Colon (tissue), 2 donors: Measurements from ENCODE around the gene SAMD10.
"Not testable (repeated sequence)": the region's sequence is repeated elsewhere in the genome, so short reads cannot be mapped to it uniquely, and the experiment has no call there.

Experiments
- FAIRE-seq: peaks from 2 replicates; lab custom pipeline; 2012; peaks lifted over from hg19 to GRCh38; lab: Jason Lieb, UNC
- donor health status: control.
- donor health status: control.

The SAMD10 gene

DNA sequence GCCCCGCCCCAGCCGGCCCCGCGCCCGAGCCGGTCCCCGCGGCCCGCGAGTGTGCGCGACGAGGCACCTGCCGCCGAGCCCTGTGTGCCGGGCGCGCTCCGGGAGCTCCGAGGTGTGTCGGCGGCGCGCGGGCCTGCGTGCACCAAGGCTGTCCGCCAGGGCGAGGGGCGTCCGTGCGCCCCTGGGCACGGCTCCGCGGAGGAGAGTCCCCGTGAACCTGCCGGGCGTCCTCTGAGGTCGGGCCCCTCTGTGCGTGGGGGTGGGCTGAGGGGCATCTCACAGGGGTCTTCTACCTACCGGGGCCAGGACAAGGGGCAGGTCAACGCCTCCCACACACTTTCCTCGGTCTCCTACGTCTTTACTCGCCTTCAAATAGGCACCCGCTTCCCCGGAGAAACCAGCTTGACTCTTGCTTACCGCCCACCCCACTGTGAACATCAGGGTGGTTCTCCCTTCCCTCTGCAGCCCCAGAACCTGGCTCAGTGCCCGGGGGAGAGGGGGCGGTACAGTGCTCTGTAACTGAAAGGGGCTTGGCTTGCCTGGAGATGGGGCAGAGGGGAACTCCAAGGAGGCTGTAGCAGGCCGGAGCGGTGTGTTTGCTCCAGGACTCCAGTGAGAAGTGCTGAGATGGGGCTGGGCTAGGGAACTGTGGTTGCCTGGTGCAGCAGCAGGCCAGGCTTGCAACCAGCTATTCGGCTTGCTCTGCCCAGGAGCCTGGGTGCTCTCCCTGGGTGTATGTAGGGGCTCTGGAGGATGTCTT is at the start of gene SAMD10:
Gene SAMD10 (minus strand): TSS at position 86 of the 760 bp plus-strand sequence. CDS start 175 bp downstream, outside the sequence.
- no peak for FAIRE-seq

DNA sequence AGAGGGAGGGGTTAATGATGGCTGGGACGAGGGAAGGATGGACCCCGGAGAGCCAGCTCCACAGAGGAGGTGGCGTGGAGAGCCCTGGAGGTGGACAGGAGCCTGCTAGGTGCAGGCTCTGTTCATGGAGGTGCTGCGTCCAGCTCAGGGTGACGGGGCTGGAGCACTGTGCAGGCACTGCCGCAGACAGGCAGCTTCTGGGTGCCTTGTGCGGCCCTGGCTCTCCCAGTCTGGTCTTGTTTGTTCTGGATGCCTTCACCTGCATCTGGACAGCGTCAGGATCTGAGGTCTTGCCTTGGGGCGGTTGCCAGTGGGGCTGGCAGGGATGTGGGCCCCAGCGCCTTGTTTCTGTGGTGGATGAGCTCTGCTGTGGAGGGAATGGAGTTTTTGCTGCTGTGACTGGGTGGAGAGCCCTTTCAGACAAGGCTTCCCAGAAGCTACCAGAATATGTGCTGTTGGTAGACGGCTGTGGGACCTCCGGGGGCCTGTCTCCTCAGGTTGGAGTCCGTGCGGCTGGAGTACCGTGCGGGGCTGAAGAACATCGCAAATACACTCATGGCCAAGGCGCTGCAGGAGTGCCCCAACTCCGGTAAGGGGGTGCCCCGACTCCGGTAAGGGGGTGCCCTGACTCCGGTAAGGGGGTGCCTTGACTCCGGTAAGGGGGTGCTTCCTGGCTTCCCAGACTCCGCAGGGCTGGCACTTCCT is 48.7 kb upstream of the SAMD10 start:
- no peak for FAIRE-seq

DNA sequence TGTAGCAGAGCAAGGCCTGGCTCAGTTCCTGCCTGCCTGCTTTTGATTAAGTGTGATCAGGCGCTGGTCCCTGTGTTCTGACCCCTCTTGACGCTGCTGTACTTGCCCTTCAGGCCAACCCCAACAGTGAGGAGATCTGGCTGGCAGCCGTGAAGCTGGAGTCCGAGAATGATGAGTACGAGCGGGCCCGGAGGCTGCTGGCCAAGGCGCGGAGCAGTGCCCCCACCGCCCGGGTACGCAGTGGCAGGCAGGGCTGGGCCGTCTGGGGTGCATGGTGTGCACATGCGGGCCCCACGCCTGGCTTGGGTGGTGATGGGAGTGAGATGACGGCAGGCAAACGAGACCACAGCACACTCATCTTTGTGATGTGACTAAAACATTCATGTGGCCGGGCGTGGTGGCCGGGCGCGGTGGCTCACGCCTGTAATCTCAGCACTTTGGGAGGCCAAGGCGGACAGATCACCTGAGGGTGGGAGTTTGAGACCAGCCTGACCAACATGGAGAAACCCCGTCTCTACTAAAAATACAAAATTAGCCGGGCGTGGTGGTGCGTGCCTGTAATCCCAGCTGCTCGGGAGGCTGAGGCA is 46.5 kb upstream of the SAMD10 start:
- FAIRE-seq: no peak

DNA sequence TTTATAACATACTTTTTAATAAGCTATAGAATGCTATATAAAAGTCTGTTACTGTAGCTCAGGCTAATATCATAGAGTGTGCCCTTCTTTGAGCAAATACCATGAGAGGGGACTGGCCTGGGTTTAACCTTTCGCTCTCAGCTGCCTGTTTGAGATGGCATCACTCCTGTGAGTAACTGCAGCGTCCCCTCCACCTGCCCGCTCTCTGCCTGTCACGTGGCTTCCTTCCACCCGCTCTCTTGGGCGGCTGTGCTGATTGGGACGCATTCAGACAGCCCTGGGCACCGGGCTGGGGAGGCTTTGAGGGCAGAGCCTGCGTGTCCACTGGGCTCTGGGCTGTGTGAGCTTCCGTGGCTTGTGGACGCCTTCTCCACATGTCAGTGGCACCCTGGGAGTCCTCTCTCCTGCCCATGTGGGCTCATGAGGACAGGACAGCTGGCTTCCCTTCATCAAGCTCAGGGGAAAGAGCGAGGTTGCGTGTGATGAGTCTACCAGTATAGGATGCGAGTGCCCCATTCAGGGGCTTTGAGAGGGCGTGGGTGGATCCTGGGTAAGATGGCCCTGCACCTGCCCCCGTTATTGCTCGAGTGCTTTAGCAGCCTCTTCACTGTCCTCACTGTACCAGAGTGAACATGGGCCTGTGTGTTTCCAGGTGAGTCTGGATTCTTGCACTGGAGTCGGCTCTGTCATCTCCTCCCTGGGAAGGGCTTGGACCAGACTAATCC is 45.8 kb upstream of the SAMD10 start:
- FAIRE-seq: no peak

DNA sequence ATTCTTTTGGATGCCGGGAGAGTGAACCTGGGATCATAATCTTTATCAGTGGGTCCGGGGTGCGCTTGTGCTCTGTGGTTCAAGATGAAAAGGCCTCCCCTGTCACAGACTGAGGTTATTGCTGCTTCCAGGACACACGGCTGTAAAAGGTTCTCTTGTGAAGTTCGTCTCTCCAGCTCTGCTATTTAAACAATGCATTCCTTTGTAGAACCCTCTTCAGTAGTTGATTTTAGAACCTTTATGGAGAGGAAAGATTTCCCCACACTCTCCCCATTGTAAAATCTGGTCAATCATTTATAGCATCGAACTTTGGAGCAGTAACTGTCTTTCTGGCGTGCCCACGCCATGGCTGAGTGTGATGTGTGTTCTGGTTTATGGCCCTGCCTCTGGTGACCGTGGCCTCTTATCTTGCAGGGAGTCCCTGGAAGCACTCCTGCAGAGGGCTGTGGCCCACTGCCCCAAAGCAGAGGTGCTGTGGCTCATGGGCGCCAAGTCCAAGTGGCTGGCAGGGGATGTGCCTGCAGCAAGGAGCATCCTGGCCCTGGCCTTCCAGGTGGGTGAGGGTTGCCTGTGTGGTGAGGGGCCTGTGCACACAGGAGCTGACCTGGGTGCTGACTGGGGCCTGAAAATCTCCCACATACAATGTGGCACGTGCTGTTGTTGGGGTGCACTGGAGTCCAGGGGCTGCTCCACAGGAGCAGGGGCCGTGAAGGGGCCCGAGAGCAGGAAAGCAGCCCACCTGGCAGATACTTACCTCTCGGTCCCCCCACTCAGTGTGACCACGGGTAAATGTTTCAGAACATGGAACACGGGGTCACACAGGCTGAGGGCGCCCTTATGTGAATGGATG is 44.9 kb upstream of the SAMD10 start:
- no peak for FAIRE-seq

DNA sequence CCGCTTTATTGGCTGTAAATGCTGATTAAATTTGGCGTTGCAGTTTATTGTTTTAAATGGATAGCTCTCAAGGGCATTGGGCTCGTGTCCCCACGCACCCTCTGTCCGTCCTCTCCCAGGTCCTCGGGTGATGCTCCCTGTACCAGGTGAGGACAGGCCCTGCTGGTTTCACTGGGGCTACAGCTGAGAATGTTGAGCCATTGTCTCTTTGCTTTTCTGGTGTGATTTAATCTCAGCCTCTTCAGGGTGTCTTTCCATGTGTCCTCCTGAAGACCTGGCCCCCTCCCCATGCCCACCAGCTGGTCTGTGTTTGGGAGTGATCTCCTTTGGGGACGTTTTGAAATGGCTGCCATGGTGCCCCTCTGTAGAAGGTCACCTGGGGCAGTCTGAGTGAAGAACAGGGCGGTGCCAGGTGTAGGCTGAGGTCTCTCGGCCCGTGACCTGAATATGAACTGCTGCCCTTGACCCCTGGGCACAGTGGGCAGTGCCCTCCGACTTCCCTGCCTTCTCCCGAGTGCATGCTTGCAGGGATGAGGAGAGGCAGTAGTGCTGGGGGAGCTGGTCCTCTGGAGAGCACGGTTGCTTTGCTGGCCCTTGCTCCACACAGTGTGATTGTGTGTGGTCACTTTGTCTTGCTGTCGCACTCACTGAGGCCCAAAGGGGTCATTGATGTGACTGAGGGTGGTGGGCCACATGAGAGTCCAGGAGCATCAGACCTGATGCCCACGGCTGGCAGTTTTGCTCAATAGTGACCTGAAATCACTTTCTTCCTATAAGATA is 44.1 kb upstream of the SAMD10 start:
- no peak for FAIRE-seq

DNA sequence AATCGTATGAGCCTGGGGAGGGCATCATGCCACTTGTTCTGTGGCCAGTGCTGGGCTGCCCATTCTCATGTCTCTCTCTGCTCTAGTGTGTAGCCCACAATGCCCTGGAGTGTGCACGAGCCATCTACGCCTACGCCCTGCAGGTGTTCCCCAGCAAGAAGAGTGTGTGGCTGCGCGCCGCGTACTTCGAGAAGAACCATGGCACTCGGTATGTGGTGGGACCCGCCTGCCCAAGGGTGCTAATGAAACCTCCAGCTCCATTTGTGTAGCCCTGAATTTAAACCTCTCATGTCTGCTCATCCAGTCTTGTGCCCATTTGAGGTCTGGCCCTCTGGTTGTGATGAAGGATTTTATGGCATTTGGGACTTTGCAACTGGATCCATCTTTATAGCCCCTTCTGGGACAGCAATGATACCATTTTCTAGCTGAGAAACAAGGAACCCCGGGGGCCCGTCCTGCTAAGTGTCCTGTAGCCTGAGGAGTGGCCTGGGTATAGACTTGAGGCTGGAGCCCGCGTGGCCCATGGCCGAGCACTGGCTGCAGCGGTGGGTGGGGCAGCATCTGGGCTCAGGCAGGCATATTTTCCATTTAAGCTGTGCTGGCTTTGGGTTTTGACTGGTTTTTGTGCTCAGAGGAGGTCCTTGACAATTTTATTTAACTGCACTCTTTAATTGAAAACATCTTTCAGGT is 43.4 kb upstream of the SAMD10 start:
- FAIRE-seq: no peak

DNA sequence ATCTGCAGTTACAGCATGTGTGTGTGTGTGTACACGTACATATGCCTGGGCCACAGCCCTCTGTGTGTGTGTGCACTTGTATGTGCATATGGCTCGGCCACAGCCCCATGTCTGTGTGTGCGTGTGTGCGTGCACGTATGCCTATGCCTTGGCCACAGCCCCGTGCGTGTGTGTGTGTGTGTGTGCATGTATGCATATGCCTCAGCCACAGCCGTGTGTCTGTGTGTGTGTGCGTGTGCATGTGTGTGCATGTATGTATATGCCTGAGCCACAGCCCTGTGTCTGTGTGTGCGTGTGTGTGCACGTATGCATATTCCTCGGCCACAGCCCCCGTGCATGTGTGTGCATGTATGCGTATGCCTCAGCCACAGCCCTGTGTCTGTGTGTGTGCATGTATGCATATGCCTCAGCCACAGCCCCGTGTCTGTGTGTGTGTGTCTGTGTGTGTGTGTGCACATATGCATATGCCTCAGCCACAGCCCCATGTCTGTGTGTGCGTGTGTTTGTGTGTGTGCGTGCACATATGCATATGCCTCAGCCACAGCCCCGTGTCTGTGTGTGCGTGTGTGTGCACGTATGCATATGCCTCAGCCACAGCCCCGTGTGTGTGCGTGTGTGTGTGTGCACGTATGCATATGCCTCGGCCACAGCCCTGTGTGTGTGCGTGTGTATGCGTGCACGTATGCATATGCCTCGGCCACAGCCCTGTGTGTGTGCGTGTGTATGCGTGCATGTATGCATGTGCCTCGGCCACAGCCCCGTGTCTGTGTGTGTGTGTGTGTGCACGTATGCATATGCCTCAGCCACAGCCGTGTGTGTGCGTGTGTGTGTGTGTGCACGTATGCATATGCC is 41.9 kb upstream of the SAMD10 start:
- no peak for FAIRE-seq

DNA sequence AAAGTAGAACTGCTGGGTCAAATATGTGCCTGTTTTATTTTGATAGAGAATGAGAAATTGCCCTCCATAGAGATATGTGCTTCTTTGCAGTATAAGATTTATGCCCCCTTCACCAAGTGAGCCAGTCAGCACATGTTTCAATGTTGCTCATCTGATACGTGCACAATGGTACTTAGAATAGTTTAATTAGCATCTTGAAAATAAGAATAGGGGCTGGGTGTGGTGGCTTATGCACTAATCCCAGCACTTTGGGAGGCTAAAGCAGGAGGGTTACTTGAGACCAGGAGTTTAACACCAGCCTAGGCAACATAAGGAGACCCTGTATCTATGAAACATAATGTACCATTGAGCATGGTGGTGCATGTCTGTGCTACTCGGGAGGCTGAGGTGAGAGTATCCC is 36.2 kb upstream of the SAMD10 start:
- FAIRE-seq: no peak

DNA sequence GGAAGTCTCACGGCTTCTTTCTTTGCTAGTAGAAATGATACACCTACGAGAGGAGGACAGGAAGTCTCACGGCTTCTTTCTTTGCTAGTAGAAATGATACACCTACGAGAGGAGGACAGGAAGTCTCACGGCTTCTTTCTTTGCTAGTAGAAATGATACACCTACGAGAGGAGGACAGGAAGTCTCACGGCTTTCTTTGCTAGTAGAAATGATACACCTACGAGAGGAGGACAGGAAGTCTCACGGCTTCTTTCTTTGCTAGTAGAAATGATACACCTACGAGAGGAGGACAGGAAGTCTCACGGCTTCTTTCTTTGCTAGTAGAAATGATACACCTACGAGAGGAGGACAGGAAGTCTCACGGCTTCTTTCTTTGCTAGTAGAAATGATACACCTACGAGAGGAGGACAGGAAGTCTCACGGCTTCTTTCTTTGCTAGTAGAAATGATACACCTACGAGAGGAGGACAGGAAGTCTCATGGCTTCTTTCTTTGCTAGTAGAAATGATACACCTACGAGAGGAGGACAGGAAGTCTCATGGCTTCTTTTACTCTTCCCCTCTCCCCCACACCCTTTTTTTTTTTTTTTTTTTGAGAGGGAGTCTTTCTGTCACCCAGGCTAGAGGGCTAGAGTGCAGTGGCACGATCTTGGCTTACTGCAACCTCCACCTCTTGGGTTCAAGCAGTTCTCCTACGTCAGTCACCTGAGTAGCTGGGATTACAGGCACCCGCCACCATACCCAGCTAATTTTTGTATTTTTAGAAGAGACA is 33.1 kb upstream of the SAMD10 start:
- not testable (repeated sequence) for FAIRE-seq

DNA sequence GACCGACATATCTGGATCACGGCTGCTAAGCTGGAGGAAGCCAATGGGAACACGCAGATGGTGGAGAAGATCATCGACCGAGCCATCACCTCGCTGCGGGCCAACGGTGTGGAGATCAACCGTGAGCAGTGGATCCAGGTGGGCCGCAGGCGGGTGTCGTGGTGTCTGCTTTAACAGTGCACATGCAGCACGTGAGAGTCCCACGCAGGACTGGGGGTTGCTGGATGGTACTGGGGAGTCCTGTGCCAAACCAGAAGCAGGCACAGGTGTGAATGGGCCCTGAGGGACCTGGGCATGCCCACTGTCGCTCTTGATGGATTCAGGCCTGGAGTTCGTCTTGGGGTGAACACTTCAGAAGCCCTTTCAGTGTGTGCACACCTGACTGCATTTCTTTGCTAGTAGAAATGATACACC is 31.9 kb upstream of the SAMD10 start:
- no peak for FAIRE-seq

DNA sequence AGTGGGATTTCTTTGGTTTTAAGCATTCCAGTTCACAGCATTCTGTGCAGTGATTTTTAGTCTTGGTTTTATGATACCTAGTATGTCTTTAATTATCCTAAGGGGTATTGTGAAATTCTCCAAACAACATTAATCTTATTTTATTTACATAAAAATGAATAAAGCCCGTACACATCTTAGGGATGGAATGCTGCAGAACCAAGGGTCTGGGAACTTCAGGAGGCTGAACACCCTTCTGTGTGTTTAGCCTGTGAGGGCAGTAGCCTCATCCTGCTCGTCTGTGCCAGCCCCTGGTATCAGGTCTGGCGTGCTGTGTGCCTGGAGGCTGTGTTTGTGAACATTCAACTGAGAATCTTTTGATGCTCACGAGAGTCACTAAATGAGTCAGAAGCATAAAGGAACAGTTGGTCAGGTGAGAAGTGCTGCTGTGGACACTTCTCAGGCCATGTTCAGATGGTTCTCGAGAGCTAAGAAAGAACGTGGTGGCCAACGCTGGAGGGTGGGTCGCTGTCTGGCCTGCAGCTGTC is 31.3 kb upstream of the SAMD10 start:
- no peak for FAIRE-seq

DNA sequence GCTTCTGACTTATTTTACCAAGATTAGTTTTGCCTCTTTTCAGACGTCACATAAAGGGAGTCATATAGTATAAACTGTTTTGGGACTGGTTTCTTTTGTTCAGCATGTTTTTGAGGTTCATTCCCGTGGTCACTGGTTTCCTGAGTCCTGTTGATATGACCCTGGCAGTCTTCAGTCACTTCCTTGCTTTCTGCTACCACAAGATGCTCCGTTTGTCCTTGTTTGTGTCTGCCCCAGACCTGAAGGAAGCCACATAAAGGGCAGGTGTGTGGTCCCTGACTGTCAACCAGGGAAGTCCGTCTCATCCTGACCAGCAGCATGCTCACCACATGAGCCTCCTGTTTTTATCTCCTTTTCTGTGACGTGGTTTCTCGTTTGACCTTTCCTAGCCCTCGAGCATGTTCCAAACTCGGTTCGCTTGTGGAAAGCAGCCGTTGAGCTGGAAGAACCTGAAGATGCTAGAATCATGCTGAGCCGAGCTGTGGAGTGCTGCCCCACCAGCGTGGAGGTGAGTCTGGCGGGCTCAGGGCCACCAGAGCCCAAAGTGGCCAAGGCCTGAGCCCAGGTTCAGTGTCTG is 30.5 kb upstream of the SAMD10 start:
- FAIRE-seq: no peak

DNA sequence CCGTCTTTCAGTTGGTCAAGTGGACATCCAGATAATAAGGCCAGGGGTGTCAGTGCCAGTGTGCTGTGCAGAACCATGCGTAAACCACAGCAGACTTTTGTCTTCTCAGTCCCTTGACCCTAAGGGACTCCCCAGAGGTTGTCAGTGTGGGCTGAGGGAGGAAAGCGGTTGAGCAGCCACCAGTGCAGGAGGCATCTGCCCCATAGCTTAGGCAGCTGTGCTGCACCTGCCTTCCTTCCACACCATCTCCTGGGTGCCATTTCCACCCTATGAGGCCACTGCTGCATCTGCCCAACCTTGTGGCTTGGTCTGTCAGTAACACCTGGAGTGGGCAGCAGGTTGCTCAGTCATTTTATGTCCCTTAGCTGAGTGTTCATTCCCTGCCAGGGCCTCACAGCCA is 27.5 kb upstream of the SAMD10 start:
- FAIRE-seq: no peak

DNA sequence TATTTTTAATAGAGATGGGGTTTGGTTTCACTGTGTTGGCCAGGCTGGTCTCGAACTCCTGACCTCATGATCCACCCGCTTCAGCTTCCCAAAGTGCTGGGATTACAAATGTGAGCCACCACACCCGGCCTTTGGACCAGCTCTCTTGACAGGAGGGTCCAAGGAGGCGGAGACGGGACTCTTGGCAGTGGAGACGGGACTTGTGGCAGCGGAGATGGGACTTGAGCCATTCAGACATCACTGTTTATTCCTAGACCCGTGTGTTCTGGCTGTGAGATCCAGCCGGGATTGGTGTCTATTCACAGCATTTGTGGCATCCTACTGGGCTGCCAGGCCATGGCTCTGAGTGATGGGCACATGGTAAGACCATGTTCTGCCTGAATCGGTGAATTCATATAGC is 27.0 kb upstream of the SAMD10 start:
- FAIRE-seq: no peak

DNA sequence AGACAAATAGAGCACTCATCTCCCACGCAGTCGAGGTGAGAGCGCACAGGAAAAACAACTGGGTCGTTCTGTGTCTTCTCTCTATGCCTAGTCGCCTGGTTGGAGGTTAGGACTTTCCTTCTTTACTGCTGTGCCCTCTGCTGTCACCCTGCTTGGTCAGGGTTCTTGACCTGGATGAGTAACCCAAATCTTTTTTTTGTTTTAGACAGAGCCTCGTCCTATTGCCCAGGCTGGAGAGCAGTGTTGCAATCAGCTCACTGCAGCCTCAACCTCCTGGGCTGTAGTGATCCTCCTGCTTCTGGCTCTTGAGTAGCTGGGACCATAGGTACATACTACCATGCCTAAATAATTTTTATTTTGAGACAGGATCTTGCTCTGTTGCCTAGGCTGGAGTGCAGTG is 26.0 kb upstream of the SAMD10 start:
- no peak for FAIRE-seq

DNA sequence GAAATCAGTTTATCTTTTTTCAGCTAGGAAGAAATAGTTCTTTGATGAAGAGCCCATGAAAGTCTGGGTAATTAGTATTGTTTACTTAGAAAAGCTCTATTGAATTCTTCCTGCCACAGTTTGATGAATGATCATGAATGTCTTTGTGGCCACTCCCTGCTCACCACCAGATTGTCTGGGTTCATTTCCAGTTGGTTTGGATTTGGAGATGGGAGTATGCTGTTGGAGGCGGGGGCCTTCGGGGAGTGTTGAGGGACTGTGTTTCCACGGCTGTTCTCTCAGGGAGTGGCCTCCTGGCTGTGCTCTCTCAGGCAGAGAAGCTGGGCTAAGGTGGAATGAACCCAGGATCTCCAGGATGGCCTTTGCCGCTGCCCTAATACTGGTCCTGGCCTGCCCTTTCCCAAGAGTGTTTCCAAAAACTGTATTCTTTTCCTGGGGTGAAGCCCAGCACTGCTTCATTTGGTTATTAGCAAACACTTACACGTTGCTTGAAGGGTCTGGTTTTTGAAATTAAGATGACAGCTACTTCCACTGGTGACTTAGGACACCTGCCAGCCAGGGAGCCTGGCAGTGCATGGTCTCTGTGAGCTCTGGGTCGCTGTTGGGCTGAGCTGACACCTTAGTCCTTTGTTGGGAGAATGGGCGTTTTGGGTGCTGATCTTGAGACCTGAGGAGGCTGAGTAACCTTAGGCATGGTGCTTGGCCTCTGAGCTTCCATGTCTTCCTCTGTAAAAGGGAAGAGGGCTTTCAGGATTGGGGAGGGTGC is 24.7 kb upstream of the SAMD10 start:
- FAIRE-seq: no peak
